HEK293 (cell line): ENCODE data around the gene C1orf35.

Source experiments
- BCL6B ChIP-seq: fragments of 450-650 bp; formaldehyde crosslinking; IDR thresholded peaks from 2 replicates; pipeline ENCODE4 v1.5.1; 2017; ENCODE audit warnings: missing biosample characterization, missing genetic modification characterization
- CTCF ChIP-seq: fragments of 450-650 bp; formaldehyde crosslinking; IDR thresholded peaks from 2 replicates; pipeline ENCODE4 v1.5.1; 2016; ENCODE audit warnings: missing biosample characterization, missing genetic modification characterization
- MYNN ChIP-seq: fragments of 450-650 bp; formaldehyde crosslinking; IDR thresholded peaks from 2 replicates; pipeline ENCODE4 v1.5.1; 2016; ENCODE audit warnings: missing biosample characterization, missing genetic modification characterization, borderline replicate concordance
- ZNF501 ChIP-seq: fragments of 450-650 bp; formaldehyde crosslinking; IDR thresholded peaks from 2 replicates; pipeline ENCODE4 v1.5.1; 2016; ENCODE audit warnings: missing biosample characterization, missing genetic modification characterization

- TF ChIP-seq MYNN (no peak), CTCF (no peak), BCL6B (tag by site-specific recombination) (no peak), ZNF501 (tag by site-specific recombination) (no peak)
Measured at GRCh38 chr1:228084797-228085196, 18.3 kb downstream of the C1orf35 start.
